ENCODE measurements around the gene SNX32.
"Not testable (repeated sequence)": the region's sequence is repeated elsewhere in the genome, so short reads cannot be mapped to it uniquely, and the experiment has no call there.

SNX32 gene

DNA sequence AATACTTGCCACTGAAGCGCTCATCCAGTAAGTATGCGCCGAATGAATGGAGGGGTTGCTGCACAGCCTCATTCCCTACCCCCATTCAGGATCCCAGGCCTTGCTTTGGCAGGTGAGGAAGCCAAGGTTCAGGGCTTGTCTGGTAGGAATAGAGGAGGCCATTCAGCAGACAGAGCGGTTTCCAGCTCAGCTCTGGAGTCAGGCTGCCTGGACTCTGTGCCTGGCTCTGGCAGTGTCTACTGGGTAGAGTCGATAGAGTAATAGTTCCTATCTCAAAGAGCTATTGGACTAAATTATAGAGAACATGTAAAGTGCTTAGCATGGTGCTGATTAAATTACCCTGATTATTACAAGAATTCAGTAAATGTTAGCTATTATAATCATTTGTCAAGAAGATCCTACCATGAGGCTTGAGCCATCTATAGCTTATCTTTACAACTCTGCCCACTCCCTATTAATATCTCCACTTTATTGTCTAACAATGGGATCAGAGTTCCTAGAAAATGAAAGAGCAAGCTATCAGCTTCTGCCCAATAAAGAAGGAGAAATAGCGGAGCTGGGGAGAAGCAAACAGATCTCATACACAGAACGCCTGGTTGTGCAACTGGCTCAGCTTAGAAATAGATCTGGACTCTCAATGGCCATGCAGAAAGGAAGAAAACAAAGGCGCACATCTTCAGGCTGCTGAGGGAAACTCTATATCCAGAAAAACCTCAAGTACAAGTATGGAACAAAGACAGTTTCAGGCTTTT lies 6.6 kb upstream of the SNX32 start:
- no peak for DNase-seq (ENCODE audit: low spot score)

DNA sequence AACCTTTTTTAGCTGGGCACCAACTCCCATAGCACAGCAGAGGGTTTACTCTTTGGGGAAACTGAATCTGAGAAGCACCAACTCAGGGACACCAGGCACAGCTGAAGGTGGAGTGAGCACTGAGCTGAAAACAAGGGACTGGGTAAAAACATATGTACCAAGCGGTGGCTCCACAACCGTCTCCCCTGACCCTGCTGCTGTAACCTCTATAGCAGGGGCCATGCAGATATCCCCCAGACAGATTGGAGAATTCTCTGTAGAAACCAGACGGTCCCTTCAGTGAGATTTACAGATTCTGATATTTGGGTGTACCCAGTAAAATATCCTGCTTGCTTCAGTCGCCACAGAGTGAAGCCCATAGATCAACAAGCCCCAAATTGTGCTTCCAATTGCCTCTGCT lies 4.3 kb upstream of the SNX32 start:
- DNase-seq (ENCODE audit: low spot score), result no peak

DNA sequence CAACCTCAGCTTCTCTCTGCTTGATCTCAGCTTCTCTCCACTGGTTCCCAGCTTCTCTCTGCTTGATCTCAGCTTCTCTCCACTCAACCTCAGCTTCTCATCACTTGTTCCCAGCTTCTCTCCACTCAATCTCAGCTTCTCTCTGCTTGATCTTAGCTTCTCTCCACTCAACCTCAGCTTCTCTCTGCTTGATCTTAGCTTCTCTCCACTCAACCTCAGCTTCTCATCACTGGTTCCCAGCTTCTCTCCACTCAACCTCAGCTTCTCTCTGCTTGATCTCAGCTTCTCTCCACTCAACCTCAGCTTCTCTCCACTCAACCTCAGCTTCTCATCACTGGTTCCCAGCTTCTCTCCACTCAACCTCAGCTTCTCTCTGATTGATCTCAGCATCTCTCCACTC lies 1.5 kb upstream of the SNX32 start:
- DNase-seq (ENCODE audit: low spot score), result not testable (repeated sequence)

DNA sequence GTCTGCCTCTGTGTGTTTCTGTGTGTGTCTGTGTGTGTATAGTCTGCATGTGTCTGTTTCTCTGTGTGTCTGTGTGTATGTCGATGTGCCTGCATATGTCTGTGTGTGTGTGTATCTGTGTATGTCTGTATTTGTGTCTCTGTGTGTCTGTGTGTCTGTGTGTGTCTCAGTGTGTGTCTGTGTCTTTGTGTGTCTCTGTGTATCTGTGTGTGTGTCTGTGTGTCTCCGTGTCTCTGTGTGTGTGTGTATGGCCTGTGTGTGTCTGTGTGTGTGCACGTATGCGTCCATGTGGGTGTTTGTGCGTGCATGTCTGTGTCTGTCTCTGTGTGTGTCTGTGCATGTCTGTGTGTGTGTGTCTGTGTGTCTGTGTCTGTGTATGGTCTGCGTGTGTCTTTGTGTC lies 439 bp downstream of the SNX32 start:
- no peak for DNase-seq (ENCODE audit: low spot score)

DNA sequence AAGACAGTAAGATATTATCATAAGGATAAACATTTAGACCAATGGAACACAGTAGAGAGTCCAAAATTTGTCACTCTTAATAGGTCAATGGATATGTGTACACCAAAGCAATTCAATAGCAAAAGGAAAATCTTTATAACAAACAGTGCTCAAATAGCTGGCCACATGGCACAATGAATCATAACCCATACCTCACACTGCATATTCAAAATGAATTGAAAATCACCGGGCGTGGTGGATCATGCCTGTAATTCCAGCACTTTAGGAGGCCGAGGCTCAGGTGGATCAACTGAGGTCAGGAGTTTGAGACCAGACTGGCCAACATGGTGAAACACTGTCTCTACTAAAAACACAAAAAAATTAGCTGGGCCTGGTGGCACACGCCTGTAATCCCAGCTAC lies 8.4 kb downstream of the SNX32 start:
- no peak for DNase-seq (ENCODE audit: low spot score)

DNA sequence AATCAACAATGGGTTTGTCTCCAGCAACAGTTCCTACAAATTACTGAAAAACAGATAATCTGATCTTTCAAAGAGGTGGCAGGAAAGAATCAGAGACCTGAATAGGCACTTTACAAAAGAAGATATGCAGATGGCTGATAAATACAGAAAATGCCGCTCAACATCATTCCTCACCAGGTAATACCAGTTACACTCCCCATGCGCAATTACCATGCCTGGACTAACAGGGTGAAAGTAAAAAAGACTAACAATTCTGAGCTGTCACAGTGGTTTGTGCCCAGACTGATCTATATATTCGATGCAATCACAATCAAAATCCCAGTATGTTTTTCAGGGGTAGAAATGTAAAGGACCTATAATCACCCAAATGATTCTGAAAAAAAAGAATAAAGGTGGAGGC lies 10.0 kb downstream of the SNX32 start:
- no peak for DNase-seq (ENCODE audit: low spot score)

DNA sequence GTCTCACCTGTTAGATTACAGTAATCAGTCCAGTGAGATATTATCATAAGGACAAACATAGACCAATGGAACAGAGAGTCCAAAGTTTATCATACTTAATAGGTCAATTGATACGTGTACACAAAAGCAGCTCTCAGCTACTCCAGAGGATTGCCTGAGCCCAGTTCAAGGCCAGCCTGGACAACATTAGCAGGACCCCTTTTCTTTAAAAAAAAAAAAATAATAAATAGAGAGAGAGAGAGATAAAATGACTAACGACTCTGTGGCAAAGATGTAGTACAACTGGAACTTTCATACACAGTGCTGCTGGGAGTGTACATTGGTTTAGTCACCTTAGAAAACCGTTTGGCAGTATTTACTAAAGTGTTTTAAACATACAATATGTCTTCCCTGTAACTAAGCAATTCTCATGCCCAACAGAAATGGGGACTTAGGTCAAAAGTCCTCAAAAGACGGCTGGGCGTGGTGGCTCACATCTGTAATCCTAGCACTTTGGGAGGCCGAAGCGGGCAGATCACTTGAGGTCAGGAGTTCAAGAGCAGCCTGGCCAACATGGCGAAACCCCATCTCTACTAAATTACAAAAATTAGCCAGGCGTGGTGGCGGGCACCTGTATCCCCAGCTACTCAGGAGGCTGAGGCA lies 10.6 kb downstream of the SNX32 start:
- no peak for DNase-seq (ENCODE audit: low spot score)

DNA sequence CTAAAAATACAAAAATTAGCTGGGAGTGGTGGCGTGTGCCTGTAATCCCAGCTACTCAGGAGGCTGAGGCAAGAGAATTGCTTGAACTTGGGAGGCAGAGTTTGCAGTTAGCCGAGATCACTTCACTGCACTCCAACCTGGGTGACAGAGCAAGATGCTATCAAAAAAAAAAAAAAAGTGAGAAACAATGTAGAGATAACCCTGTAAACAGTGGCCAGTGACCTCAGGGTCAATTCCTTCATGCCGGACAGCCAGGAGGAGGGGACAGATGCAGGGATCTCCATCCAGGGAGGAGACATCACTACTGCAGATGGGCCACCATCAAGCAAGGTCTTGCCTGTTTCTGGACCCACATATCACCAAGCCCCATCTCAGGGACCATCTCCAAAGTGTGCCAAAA lies 14.0 kb downstream of the SNX32 start:
- DNase-seq (ENCODE audit: low spot score), result no peak

DNA sequence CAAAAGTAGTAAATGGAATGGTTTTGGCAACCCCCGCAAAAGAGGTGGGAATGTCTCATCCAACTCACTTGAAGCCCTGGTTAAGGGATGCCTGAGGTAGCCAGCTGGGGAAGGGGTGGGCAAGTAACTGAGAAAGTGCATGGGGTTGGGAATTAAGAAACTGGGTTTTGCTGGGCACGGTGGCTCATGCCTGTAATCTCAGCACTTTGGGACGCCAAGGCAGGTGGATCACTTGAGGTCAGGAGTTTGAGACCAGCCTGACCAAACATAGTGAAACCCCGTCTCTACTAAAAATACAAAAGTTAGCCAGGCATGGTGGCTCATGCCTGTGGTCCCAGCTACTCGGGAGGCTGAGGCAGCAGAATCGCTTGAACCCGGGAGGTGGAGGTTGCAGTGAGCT lies 14.9 kb downstream of the SNX32 start:
- DNase-seq (ENCODE audit: low spot score), result not testable (repeated sequence)

DNA sequence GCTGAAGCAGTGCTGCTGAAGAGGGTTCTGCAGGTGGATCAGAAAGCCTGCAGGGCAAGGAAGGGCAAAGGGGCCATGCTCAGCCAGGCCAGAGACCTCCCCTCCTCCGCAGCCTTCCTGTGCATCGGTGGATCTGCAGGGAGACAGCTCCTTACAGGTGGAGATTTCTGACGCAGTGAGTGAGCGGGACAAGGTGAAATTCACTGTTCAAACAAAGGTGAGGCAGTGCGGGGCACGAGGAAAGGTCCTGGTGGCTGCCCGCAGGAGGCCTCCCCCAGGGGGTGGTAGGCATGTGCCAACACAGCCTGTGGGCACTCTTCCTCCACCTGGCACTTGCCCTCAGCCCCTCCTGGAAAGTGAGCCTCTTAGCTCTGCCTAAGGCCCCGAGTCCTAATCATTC lies 15.6 kb downstream of the SNX32 start:
- DNase-seq (ENCODE audit: low spot score), result no peak

DNA sequence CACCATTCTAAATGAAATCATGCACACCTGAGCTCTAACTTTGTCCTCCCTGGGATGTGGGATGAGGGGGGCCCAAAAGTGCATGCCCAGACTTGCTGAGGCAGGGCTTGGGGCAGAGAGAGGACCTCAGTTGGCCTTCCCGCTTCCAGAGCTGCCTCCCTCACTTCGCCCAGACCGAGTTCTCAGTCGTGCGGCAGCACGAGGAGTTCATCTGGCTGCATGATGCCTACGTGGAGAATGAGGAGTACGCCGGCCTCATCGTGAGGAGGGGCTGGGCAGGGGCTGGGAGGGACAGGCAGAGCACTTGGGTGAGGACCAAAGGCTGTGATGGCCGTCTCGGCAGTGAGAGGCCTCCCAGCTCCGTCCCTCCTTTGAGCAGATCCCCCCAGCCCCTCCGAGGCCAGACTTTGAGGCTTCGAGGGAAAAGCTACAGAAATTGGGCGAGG lies 16.0 kb downstream of the SNX32 start:
- no peak for DNase-seq (ENCODE audit: low spot score)

DNA sequence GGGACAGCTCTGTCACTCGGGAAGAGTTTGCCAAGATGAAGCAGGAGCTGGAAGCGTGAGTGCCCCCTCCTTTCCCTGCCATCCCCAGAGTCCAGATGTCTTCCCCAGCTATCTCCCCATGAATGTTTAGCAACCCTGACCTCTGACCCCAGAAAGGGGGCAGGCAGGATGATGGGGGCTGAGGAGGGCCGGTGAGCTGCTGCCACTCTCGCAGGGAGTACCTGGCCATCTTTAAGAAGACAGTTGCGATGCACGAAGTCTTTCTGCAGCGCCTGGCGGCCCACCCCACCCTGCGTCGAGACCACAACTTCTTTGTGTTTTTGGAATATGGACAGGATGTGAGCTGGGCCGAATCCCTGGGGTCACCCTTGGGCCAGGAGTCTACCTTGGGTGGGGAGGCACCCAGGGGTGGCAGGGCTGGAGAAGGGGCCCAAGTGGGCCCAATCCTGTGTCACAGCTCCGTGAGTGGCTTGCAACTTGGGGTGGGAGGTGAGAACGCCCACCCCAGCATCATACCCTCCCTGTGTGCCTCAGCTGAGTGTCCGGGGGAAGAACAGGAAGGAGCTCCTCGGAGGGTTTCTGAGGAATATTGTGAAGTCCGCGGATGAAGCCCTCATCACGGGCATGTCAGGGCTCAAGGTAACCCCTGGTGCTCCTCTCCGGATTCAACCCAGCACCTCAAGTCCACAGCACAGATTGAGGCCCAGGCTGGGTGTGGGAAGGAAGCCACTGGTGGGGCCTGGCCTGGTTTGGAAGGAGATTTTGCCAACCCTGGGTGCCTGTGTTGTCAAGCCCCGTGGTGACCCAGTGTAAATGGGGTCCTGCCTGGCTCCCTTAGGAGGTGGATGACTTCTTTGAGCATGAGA lies 16.7 kb downstream of the SNX32 start:
- no peak for DNase-seq (ENCODE audit: low spot score)

DNA sequence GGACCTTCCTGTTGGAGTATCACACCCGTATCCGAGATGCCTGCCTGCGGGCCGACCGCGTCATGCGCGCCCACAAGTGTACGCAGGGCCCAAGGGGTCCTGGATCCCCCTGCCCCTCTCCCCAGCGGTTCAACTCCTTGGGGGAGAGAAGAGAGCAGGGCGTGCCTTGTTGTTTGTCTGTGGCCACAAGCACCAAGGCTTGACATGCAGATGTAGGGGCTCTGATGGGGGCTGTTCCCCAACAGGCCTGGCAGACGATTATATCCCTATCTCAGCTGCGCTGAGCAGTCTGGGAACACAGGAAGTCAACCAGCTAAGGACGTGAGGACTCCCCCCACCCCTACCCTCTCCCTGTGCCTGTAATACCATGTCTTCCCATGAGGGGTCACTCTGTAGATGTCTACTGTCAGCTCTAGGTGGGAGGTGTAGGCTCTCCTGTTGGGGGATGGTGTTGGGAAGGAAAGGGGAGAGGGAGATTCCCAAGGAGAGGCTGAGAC lies 17.4 kb downstream of the SNX32 start:
- no peak for DNase-seq (ENCODE audit: low spot score)

DNA sequence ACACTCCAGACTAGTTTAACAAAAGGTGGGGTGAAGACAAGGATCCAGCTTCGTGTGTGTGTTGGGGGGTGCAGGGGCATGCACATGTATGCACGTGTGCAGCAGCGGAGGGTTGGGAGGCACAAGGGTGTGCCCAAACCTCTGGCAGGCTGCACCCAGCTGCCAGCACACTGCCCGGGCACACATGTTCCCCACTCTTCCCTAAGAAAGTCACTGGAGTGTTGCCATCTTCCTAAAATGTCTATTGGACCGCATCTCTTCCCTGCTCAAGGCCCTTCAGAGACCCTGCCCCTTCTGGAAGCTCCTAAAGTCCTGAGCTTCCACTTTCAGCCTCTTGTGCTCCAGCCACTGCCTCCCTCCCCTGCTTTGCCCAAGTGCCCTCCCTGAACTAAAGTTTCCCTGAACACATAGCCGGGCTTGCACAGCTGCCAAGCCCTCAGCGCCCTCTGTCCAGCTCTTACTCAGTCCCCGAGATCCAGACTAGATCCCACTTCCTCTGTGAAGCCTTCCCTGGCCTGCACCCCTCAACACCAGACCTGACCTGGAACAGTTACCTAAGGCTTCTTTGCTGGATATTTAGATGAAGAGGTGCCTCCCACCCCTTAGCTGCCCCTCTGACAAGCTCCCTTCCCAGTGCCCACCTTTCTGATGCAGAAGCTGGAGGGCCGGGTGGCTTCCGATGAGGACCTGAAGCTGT lies 18.2 kb downstream of the SNX32 start:
- DNase-seq (ENCODE audit: low spot score), result no peak

DNA sequence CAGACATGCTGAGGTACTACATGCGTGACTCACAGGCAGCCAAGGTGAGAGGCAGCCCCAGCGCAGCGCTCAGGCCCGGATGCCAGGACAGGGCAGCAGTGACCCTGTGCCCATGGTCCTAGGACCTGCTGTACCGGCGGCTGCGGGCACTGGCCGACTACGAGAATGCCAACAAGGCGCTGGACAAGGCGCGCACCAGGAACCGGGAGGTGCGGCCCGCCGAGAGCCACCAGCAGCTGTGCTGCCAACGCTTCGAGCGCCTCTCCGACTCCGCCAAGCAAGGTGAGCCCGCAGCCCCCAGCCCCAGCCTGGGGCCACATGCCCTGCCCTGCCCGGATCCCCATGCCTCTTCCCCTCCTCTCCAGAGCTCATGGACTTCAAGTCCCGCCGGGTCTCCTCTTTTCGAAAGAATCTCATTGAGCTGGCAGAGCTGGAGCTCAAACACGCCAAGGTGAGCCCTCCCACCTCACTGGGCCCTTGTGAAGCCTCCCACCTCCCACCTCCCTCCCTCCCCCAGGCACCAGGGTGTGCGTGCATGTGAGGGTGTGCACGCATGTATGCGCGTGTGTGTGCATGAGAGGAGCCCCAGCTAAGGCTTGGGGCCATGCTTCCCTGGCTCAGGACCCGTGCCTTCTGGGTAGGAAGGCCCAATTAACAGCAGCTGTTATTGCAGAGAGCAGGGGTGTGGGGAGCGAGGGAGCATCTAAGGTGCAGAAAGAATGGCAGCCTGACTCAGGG lies 18.9 kb downstream of the SNX32 start:
- DNase-seq (ENCODE audit: low spot score), result no peak

DNA sequence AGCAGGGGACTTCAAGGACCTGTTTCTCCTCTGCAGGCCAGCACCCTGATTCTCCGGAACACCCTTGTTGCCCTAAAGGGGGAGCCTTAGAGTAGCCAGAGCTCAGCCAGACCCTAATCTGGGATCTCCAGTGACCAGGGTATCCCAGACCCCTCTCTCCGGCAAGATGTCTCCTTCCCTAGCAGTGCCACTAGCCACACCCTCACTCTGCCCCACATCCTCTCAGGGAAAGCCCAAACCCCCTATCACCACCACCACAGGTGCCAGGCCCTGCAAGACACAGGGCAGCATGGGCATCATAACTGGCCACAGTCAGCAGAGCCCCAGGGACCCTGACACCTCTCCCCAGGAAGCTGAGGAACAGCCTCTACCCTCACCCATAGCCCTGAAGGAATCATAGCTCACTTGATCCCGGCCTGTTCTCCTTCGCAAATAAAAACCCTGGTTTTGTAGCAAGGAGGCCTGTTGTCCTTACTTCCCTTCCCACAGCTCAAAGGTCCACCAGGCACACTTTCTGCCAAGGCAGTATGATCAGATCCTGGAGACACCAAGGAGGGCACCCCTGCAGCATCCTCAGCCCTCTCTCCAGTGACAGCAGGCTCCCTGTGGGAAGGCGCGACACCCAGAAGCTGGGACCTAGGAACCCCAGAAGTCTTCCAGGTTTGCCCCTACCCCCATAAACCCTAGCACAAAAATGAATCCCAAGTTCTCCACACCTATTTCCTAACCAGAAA lies 19.6 kb downstream of the SNX32 start:
- DNase-seq (ENCODE audit: low spot score), result no peak

DNA sequence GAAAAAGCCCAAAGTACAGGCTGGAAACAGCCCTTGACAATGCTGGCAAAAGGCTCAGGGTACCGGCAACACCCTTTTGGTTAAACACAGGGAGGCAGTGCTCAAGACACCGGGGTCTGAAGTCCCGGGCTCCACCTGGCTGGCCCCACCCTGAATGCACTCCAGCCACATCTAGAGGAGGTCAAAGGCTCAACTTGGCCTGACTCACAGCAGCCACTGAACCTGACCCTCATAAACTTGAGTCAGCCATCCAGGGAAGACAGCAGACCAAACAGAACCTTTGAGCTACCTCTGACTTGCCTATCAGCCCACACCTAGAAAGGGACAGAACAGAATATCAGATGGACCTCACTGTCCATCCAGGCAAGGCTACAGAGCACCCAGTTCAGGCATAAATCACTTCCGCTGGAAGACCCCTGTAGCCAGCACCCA lies 20.4 kb downstream of the SNX32 start:
- no peak for DNase-seq (ENCODE audit: low spot score)

DNA sequence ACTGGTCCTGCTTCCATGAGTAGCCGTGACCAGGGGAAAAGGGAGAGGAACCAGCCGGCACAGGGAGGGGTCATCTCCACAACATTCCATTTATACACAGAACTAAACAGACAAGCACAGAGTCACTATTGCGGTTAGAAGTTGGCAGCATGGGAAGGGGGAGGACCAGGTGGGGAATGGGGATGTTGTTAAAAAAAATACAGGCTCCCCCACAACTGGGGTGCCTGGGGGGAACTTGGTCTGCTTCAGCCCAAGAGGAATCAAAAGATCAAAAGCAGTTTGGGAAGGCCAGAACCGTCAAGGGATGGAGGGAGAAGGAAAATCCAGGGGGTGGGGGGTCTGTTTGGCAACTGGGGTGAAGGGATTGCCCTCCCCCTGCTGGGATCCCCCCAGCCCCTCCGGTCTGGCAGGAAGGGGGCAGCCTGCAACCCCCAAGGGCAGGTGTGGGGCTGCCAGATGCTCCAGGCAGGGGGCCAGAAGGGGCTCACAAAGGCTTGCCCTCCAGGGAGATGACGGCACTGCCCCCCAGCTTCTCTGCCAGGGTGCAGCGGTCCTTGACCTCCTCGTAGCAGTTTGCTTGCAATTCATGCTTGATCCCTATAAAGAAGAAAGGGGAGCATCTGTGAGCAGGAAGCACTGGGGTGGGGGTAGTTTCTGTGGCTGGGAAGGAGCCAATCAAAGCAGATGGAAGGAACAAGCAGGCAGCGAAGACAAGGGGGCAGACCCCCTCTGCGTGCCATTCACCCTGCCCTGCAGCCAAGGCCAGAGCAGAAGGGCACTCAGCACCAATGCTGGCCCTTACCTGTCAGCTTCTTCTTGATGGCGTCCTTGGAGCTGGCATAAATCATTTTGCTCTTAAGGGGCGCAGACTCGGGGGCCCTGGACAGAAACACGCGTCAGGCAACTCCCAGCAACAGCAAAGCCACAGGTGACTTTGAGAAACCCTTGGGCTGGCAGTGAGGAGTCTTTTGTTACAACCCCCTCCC lies 21.4 kb downstream of the SNX32 start:
- DNase-seq (ENCODE audit: low spot score), result no peak

DNA sequence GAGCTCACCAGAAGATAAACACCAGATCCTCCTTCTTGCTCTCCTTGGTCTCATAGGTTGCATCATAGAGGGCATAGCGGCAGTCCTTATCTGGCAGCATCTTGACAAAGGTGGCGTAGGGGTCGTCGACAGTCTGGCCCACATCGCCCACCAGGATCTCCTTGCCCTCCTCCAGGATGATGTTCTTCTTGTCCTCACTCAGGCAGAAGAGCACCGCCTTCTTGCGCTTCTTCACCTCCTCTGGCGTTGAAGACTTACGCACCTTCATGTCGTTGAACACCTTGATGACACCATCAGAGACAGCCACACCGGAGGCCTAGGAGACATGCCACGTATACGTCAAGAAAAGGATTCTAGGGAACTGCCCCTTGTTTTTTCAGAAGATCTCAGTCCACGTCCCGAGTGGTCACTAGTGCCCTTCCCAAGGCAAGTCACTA lies 22.2 kb downstream of the SNX32 start:
- DNase-seq (ENCODE audit: low spot score), result no peak

Data from hematopoietic multipotent progenitor cell treated with erythropoietin and hydrocortisone succinate and interleukin-3 and kit ligand, for 15 days (in vitro differentiated cells).